SK-N-SH (cell line): Measurements from ENCODE around the gene MAGI2. TPM values are rescaled to one million over a fixed set of nuclear protein-coding genes. Genes with fewer than 3 reads are reported as not detected.

ENCODE experiments used
- CTCF ChIA-PET: fragments of 300-600, 350-600 bp; formaldehyde crosslinking; extraction: SDS; loops from one replicate; lab custom pipeline; 2021; lab: Yijun Ruan, JAX
- POLR2A ChIA-PET: fragments of 350-600 bp; sonication (Branson Sonifier 250); formaldehyde crosslinking; extraction: SDS; loops from one replicate; lab custom pipeline; 2020; ENCODE audit warnings: antibody characterized with exemption, inconsistent platforms; lab: Yijun Ruan, JAX
- DNase-seq: peaks from one replicate; pipeline ENCODE4 v3.0.0; 2012
- H2AFZ ChIP-seq: fragments of 200-600 bp; sonication (generic); 2 replicates; pipeline ENCODE4 v1.8.1; 2016; ENCODE audit warnings: antibody characterized with exemption, mild to moderate bottlenecking, low read depth
- H3F3A ChIP-seq: fragments of 200-600 bp; sonication (generic); replicated peaks from 2 replicates; pipeline ENCODE3; 2016; ENCODE audit warnings: antibody characterized with exemption, mild to moderate bottlenecking; ENCODE audit not compliant: insufficient read depth
- H3K27ac ChIP-seq, 2 experiments: fragments of 200-500 bp in 1 of 2; fragments of 200-600 bp in 1 of 2; sonication (Bioruptor generic) in 1 of 2; sonication (generic), shearing (Covaris generic) in 1 of 2; 2 replicates each; pipeline versions ENCODE4 v1.5.1 to v1.6.1; 2014 to 2016; ENCODE audit warnings: low read depth in 2 of 2, inconsistent platforms in 1 of 2, low read length in 1 of 2, mild to moderate bottlenecking in 1 of 2, mixed read lengths in 1 of 2
- H3K27me3 ChIP-seq: fragments of 200-600 bp; sonication (generic), shearing (Covaris generic); 2 replicates; pipeline ENCODE4 v1.6.1; 2016; ENCODE audit warnings: mixed run types; ENCODE audit not compliant: insufficient read depth
- H3K36me3 ChIP-seq, 2 experiments: fragments of 200-500 bp in 1 of 2; fragments of 200-600 bp in 1 of 2; sonication (Bioruptor generic) in 1 of 2; sonication (generic) in 1 of 2; replicated peaks in 1 of 2; 2 replicates each; pipeline versions ENCODE3 to v1.5.1; 2014 to 2016; ENCODE audit warnings: low read length in 1 of 2, mild to moderate bottlenecking in 1 of 2; ENCODE audit not compliant: insufficient read depth in 2 of 2, control insufficient read depth in 1 of 2
- H3K4me1 ChIP-seq, 2 experiments: fragments of 200-500 bp in 1 of 2; fragments of 200-600 bp in 1 of 2; sonication (Bioruptor generic) in 1 of 2; sonication (generic), shearing (Covaris generic) in 1 of 2; 2 replicates each; pipeline versions ENCODE4 v1.5.1 to v1.6.1; 2014 to 2016; ENCODE audit warnings: low read depth in 1 of 2, low read length in 1 of 2, mixed run types in 1 of 2; ENCODE audit not compliant: insufficient read depth in 2 of 2, control insufficient read depth in 1 of 2
- H3K4me2 ChIP-seq: fragments of 200-600 bp; sonication (generic), shearing (Covaris generic); 2 replicates; pipeline ENCODE4 v1.6.1; 2017; ENCODE audit warnings: mixed run types
- H3K4me3 ChIP-seq, 2 experiments: fragments of 200-500 bp in 1 of 2; fragments of 200-600 bp in 1 of 2; sonication (Bioruptor generic) in 1 of 2; sonication (generic), shearing (Covaris generic) in 1 of 2; 2 replicates each; pipeline versions ENCODE4 v1.5.1 to v1.8.1; 2014 to 2016; ENCODE audit warnings: low read depth in 2 of 2, inconsistent platforms in 1 of 2, low read length in 1 of 2, mild to moderate bottlenecking in 1 of 2, mixed read lengths in 1 of 2, moderate library complexity in 1 of 2
- H3K79me2 ChIP-seq: fragments of 200-600 bp; sonication (generic); 2 replicates; pipeline ENCODE4 v1.8.1; 2017; ENCODE audit warnings: mild to moderate bottlenecking; ENCODE audit not compliant: insufficient read depth
- H3K9ac ChIP-seq: fragments of 200-600 bp; sonication (generic); 2 replicates; pipeline ENCODE4 v1.6.1; 2017; ENCODE audit warnings: mixed run types
- H3K9me2 ChIP-seq: fragments of 200-600 bp; sonication (generic); 2 replicates; pipeline ENCODE4 v1.6.1; 2017; ENCODE audit warnings: mixed run types
- H3K9me3 ChIP-seq: fragments of 200-600 bp; sonication (generic); 2 replicates; pipeline ENCODE4 v1.6.1; 2017; ENCODE audit warnings: mixed run types, mild to moderate bottlenecking, moderate library complexity
- H4K20me1 ChIP-seq: fragments of 200-600 bp; sonication (generic); 2 replicates; pipeline ENCODE4 v1.6.1; 2017; ENCODE audit warnings: mild to moderate bottlenecking, mixed run types; ENCODE audit not compliant: insufficient read depth
- ELF1 ChIP-seq: IDR thresholded peaks from 2 replicates; pipeline ENCODE4 v1.4.0; 2012
- FOSL2 ChIP-seq: IDR thresholded peaks from 2 replicates; pipeline ENCODE4 v1.4.0; 2012; ENCODE audit warnings: low read depth, mild to moderate bottlenecking, moderate library complexity, borderline replicate concordance
- FOXJ3 ChIP-seq: sonication (generic); formaldehyde crosslinking; IDR thresholded peaks from 2 replicates; pipeline ENCODE4 v1.5.1; 2020; ENCODE audit warnings: mild to moderate bottlenecking, missing genetic modification reagents
- FOXM1 ChIP-seq: IDR thresholded peaks from 2 replicates; pipeline ENCODE4 v1.4.0; 2012; ENCODE audit warnings: low read depth, mild to moderate bottlenecking
- GABPA ChIP-seq: IDR thresholded peaks from 2 replicates; pipeline ENCODE4 v1.4.0; 2012; ENCODE audit warnings: low read depth, mild to moderate bottlenecking
- GATA2 ChIP-seq: sonication (generic); formaldehyde crosslinking; IDR thresholded peaks from 2 replicates; pipeline ENCODE4 v1.5.0; 2020; ENCODE audit warnings: mild to moderate bottlenecking, missing genetic modification reagents
- IRF3 ChIP-seq: fragments of 150-350 bp; IDR thresholded peaks from 2 replicates; pipeline ENCODE4 v1.6.1; 2016; ENCODE audit warnings: mild to moderate bottlenecking, low read depth, low read length
- JUND ChIP-seq: IDR thresholded peaks from 2 replicates; pipeline ENCODE4 v1.4.0; 2012
- MAX ChIP-seq: IDR thresholded peaks from 2 replicates; pipeline ENCODE4 v1.4.0; 2012; ENCODE audit warnings: low read depth
- MXI1 ChIP-seq: IDR thresholded peaks from 2 replicates; pipeline ENCODE4 v1.6.1; 2012; ENCODE audit warnings: mild to moderate bottlenecking, low read depth, low read length, improper control_type of control experiment
- NFIC ChIP-seq: IDR thresholded peaks from 2 replicates; pipeline ENCODE4 v1.4.0; 2012; ENCODE audit warnings: borderline replicate concordance
- PBX3 ChIP-seq: IDR thresholded peaks from 2 replicates; pipeline ENCODE4; 2012
- RFX5 ChIP-seq: IDR thresholded peaks from 2 replicates; pipeline ENCODE4 v1.6.1; 2012; ENCODE audit warnings: mild to moderate bottlenecking, improper control_type of control experiment, low read length
- SMC3 ChIP-seq: IDR thresholded peaks from 2 replicates; pipeline ENCODE4 v1.6.1; 2012; ENCODE audit warnings: low read depth, low read length, improper control_type of control experiment
- TAF1 ChIP-seq: IDR thresholded peaks from 2 replicates; pipeline ENCODE4 v1.6.1; 2012; ENCODE audit warnings: low read depth, mild to moderate bottlenecking, low read length, moderate library complexity, borderline replicate concordance
- TEAD4 ChIP-seq: IDR thresholded peaks from 2 replicates; pipeline ENCODE4 v1.4.0; 2012; ENCODE audit warnings: mild to moderate bottlenecking, borderline replicate concordance; ENCODE audit not compliant: insufficient read depth
- YY1 ChIP-seq: IDR thresholded peaks from 2 replicates; pipeline ENCODE4 v1.4.0; 2012; ENCODE audit warnings: low read depth, mild to moderate bottlenecking
- ZBTB33 ChIP-seq: IDR thresholded peaks from 2 replicates; pipeline ENCODE4 v1.4.0; 2012; ENCODE audit warnings: low read depth, borderline replicate concordance
- polyA plus RNA-seq, 3 experiments: library from polyadenylated mRNA; depleted of rRNA; stranded (reverse); fragments of >200 nt; gene quantifications; 2 replicates each; pipeline ENCODE4 v1.2.3, GENCODE V29; 2012

The MAGI2 gene
- polyA plus RNA-seq, 1 of the 3 experiments (the other 2 are of a cell fraction): 1.1 TPM

- Histone ChIP-seq H3K4me3 (no peak overlapping the region), H3K27ac (no peak overlapping the region), H3K79me2 (no peaks in the 10 kb centered on the region), H3K4me1 (peaks cover 0 to 7% of the 10 kb centered on the region in 2 experiments; a peak in 2 of 4 replicates), H3K27me3 (no peaks in the 10 kb centered on the region), H3K9ac (no peak overlapping the region), H3K4me2 (no peak overlapping the region), H3K9me2 (no peaks in the 10 kb centered on the region), H4K20me1 (no peaks in the 10 kb centered on the region), H3F3A (no peaks in the 10 kb centered on the region), H2AFZ (no peak overlapping the region), H3K36me3 (no peaks in the 10 kb centered on the region), H3K9me3 (no peaks in the 10 kb centered on the region)
- CTCF ChIA-PET: interaction anchor here (1.5 kb wide), 1 partner anchor 57 kb away, joined by 4 read pairs; no protein-coding TSS in a partner anchor
- POLR2A ChIA-PET: no interaction called here
- TF ChIP-seq FOXM1: no peak
- no peak for TF ChIP-seq JUND
- TF ChIP-seq YY1: no peak
- TF ChIP-seq TEAD4: no peak
- TF ChIP-seq PBX3: no peak
- TF ChIP-seq TAF1: no peak
- TF ChIP-seq MXI1: no peak
- TF ChIP-seq RFX5: no peak
- no peak for TF ChIP-seq IRF3
- no peak for TF ChIP-seq SMC3
- no peak for TF ChIP-seq ELF1
- no peak for TF ChIP-seq GATA2 (CRISPR knock-in tag)
- TF ChIP-seq ZBTB33: no peak
- no peak for TF ChIP-seq GABPA
- TF ChIP-seq MAX: no peak
- TF ChIP-seq FOXJ3 (CRISPR knock-in tag): no peak
- no peak for TF ChIP-seq FOSL2
- TF ChIP-seq NFIC: no peak
- no peak for DNase-seq
Measured at GRCh38 chr7:78864339-78864738, 589.1 kb downstream of the MAGI2 start.
